IMR-90 (cell line): Measurements from ENCODE around the gene DNAH6. TPM values are rescaled to one million over a fixed set of nuclear protein-coding genes. Genes with fewer than 3 reads are reported as not detected.

Experiments used
- ATAC-seq: fragments of 200-7000 bp; cut with Tn5 transposase; 2 replicates; pipeline ENCODE4 v1.9.1; 2020; ENCODE audit warnings: low read depth, mild to moderate bottlenecking, moderate library complexity
- BruUV-seq: library from RNA; stranded (reverse); fragments of 400-500 nt; replicated peaks from 2 replicates; lab custom pipeline; 2021; lab: Mats Ljungman, UMichigan
- CTCF ChIA-PET: fragments of 300-600 bp; formaldehyde crosslinking; extraction: SDS; loops from one replicate; lab custom pipeline; 2021; ENCODE audit warnings: antibody characterized with exemption; lab: Yijun Ruan, JAX
- POLR2A ChIA-PET: fragments of 300-600 bp; sonication (Branson Sonifier 250); formaldehyde crosslinking; loops from one replicate; lab custom pipeline; 2022; ENCODE audit warnings: antibody characterized with exemption; ENCODE audit not compliant: unreplicated experiment; lab: Charles Lee
- DNase-seq: peaks from one replicate; pipeline ENCODE4 v3.0.0; 2013
- H2AFZ ChIP-seq: replicated peaks from 2 replicates; pipeline ENCODE3; 2013; ENCODE audit warnings: low read length, mild to moderate bottlenecking; ENCODE audit not compliant: poor library complexity
- H2AK5ac ChIP-seq: 2 replicates; pipeline ENCODE4 v1.6.1; 2013; ENCODE audit warnings: low read depth, low read length, inconsistent platforms
- H2AK9ac ChIP-seq: replicated peaks from 2 replicates; pipeline ENCODE3; 2013; ENCODE audit warnings: mild to moderate bottlenecking, low read depth, low read length, moderate library complexity; ENCODE audit not compliant: poor library complexity
- H2BK120ac ChIP-seq: 2 replicates; pipeline ENCODE4 v1.6.1; 2013; ENCODE audit warnings: low read depth, low read length, inconsistent platforms
- H2BK15ac ChIP-seq: 3 replicates; pipeline ENCODE4 v1.6.1; 2013; ENCODE audit warnings: low read depth, low read length, inconsistent platforms
- H2BK20ac ChIP-seq: 2 replicates; pipeline ENCODE4 v1.6.1; 2013; ENCODE audit warnings: low read depth, mild to moderate bottlenecking, inconsistent platforms, low read length, moderate library complexity
- H2BK5ac ChIP-seq: 2 replicates; pipeline ENCODE4 v1.6.1; 2013; ENCODE audit warnings: mild to moderate bottlenecking, low read depth, low read length, inconsistent platforms; ENCODE audit not compliant: poor library complexity, severe bottlenecking
- H3K14ac ChIP-seq: replicated peaks from 2 replicates; pipeline ENCODE4 v1.6.1; 2013; ENCODE audit warnings: low read depth, low read length, inconsistent platforms
- H3K18ac ChIP-seq: 2 replicates; pipeline ENCODE4 v1.6.1; 2013; ENCODE audit warnings: low read depth, low read length, control low read depth
- H3K23ac ChIP-seq: 2 replicates; pipeline ENCODE4 v1.6.1; 2013; ENCODE audit warnings: low read depth, low read length, inconsistent platforms
- H3K27ac ChIP-seq: 2 replicates; pipeline ENCODE4 v1.5.1; 2013; ENCODE audit warnings: mild to moderate bottlenecking, control low read depth, low read length; ENCODE audit not compliant: insufficient read depth
- H3K27me3 ChIP-seq: 2 replicates; pipeline ENCODE4 v1.6.1; 2013; ENCODE audit warnings: low read length; ENCODE audit not compliant: control insufficient read depth, insufficient read depth
- H3K36me3 ChIP-seq: 2 replicates; pipeline ENCODE4 v1.6.1; 2013; ENCODE audit warnings: low read length, mixed read lengths; ENCODE audit not compliant: control insufficient read depth, insufficient read depth
- H3K4ac ChIP-seq: 2 replicates; pipeline ENCODE4 v1.6.1; 2013; ENCODE audit warnings: low read depth, low read length, inconsistent platforms
- H3K4me1 ChIP-seq: 2 replicates; pipeline ENCODE4 v1.6.1; 2013; ENCODE audit warnings: low read length, mixed read lengths; ENCODE audit not compliant: control insufficient read depth, insufficient read depth
- H3K4me2 ChIP-seq: 2 replicates; pipeline ENCODE4 v1.6.1; 2013; ENCODE audit warnings: low read depth, mild to moderate bottlenecking, control low read depth, low read length, moderate library complexity
- H3K4me3 ChIP-seq: 2 replicates; pipeline ENCODE4 v1.5.1; 2013; ENCODE audit warnings: low read depth, mild to moderate bottlenecking, control low read depth, low read length, moderate library complexity; ENCODE audit not compliant: insufficient read depth
- H3K56ac ChIP-seq: 2 replicates; pipeline ENCODE4 v1.6.1; 2013; ENCODE audit warnings: low read length, inconsistent platforms; ENCODE audit not compliant: insufficient read depth; ENCODE audit errors: extremely low read depth
- H3K79me1 ChIP-seq, 2 experiments: 2 replicates each; pipeline ENCODE4 v1.6.1; 2013; ENCODE audit warnings: low read length in 2 of 2, inconsistent platforms in 1 of 2, low read depth in 1 of 2
- H3K9ac ChIP-seq: 2 replicates; pipeline ENCODE4 v1.6.1; 2013; ENCODE audit warnings: low read depth, low read length, control low read depth
- H3K9me1 ChIP-seq: 2 replicates; pipeline ENCODE4 v1.6.1; 2013; ENCODE audit warnings: low read length, inconsistent platforms; ENCODE audit not compliant: insufficient read depth
- H3K9me3 ChIP-seq: 2 replicates; pipeline ENCODE4 v1.6.1; 2013; ENCODE audit warnings: low read length; ENCODE audit not compliant: control insufficient read depth, insufficient read depth
- H4K20me1 ChIP-seq: 2 replicates; pipeline ENCODE4 v1.6.1; 2013; ENCODE audit warnings: low read length, inconsistent platforms; ENCODE audit not compliant: insufficient read depth
- H4K5ac ChIP-seq: 2 replicates; pipeline ENCODE4 v1.6.1; 2013; ENCODE audit warnings: mild to moderate bottlenecking, low read depth, low read length, control low read depth
- H4K8ac ChIP-seq, 2 experiments: 2 replicates each; pipeline ENCODE4 v1.6.1; 2013; ENCODE audit warnings: low read depth in 2 of 2, low read length in 2 of 2, control low read depth in 1 of 2, inconsistent platforms in 1 of 2
- H4K91ac ChIP-seq: 2 replicates; pipeline ENCODE4 v1.6.1; 2013; ENCODE audit warnings: low read depth, low read length, inconsistent platforms; ENCODE audit not compliant: insufficient read depth
- CEBPB ChIP-seq: IDR thresholded peaks from 2 replicates; pipeline ENCODE4 v1.6.1; 2012; ENCODE audit warnings: low read depth, low read length, improper control_type of control experiment
- FOS ChIP-seq: fragments of 150-350 bp; IDR thresholded peaks from 2 replicates; pipeline ENCODE4 v1.6.1; 2016; ENCODE audit warnings: low read depth, low read length
- MAFK ChIP-seq: IDR thresholded peaks from 2 replicates; pipeline ENCODE4 v1.6.1; 2012; ENCODE audit warnings: low read depth, low read length, improper control_type of control experiment
- NFE2L2 ChIP-seq: fragments of 150-350 bp; IDR thresholded peaks from 2 replicates; pipeline ENCODE4 v1.6.1; 2016; ENCODE audit warnings: low read depth, mild to moderate bottlenecking, low read length
- SMC3 ChIP-seq: fragments of 150-350 bp; IDR thresholded peaks from 2 replicates; pipeline ENCODE4 v1.6.1; 2016; ENCODE audit warnings: low read depth, mild to moderate bottlenecking, antibody characterized with exemption, low read length, moderate library complexity
- WGBS, 2 experiments: methylation state at CpG; one replicate each; pipeline versions ENCODE4 v1.1.5 to v1.1.7; 2013; ENCODE audit warnings: missing lambda C conversion rate in 2 of 2; ENCODE audit not compliant: insufficient read length in 1 of 2; ENCODE audit errors: extremely low coverage in 2 of 2; 5-methylcytosine and 5-hydroxymethylcytosine counted together
- dilution Hi-C: fragments of 300-500 bp; cut with HindIII; formaldehyde crosslinking; loops from one replicate; pipeline ENCODE4 v1.14.3; 2018; ENCODE audit warnings: low sequenced_read_pairs; ENCODE audit not compliant: unreplicated experiment
- in situ Hi-C: fragments of 300-500 bp; cut with MboI; formaldehyde crosslinking; loops from 3 replicates; pipeline ENCODE4 v1.14.3; 2019; ENCODE audit warnings: low sequenced_read_pairs, inconsistent platforms, mixed read lengths
- intact Hi-C: fragments of 100-400 bp; cut with micrococcal nuclease; formaldehyde crosslinking; loops from 2 replicates; pipeline ENCODE4 v1.10.0; 2022
- polyA plus RNA-seq, 3 experiments: library from polyadenylated mRNA; depleted of rRNA; stranded (reverse); fragments of >200 nt; gene quantifications; 2 replicates each; pipeline ENCODE4 v1.2.3, GENCODE V29; 2012; ENCODE audit warnings: low replicate concordance in 1 of 3
- total RNA-seq: library from RNA; depleted of rRNA; stranded (reverse); fragments of >200 nt; gene quantifications from 2 replicates; pipeline ENCODE4 v1.2.3, GENCODE V29; 2012

DNAH6 gene
- total and polyA plus RNA-seq, 2 of the 4 experiments (the other 2 are of a cell fraction) = under 0.01 to 0.07 TPM

GRCh38 chr2:84643991-84644390 lies 127.7 kb downstream of the DNAH6 start:
- no peak overlapping the region for H2BK5ac ChIP-seq
- no peaks in the 10 kb centered on the region for H3K79me1 ChIP-seq
- no peak overlapping the region for H2BK120ac ChIP-seq
- H3K4me3 ChIP-seq = no peak overlapping the region
- H3K36me3 ChIP-seq = no peaks in the 10 kb centered on the region
- POLR2A ChIA-PET = no interaction called here
- CTCF ChIA-PET = no interaction called here
- H3K14ac ChIP-seq = no peak overlapping the region
- H3K56ac ChIP-seq = no peak overlapping the region
- H3K27ac ChIP-seq = no peak overlapping the region
- H3K9ac ChIP-seq = no peak overlapping the region
- H2AK5ac ChIP-seq = no peak overlapping the region
- H2BK15ac ChIP-seq = no peak overlapping the region
- ATAC-seq = no peak
- H3K18ac ChIP-seq = no peak overlapping the region
- H3K9me1 ChIP-seq = no peaks in the 10 kb centered on the region
- TF ChIP-seq MAFK = no peak
- TF ChIP-seq FOS = no peak
- TF ChIP-seq CEBPB = no peak
- no peak for TF ChIP-seq SMC3
- TF ChIP-seq NFE2L2 = no peak
- WGBS, 2 experiments = no CpG with 5 or more reads among the region's 3 CpGs
- no peak for DNase-seq
- no peak overlapping the region for H2AFZ ChIP-seq
- BruUV-seq = no TSS peak
- no peaks in the 10 kb centered on the region for H3K9me3 ChIP-seq
- no peak overlapping the region for H4K8ac ChIP-seq
- dilution Hi-C loops (no loop called here), in situ Hi-C loops (no loop called here), intact Hi-C loops (no loop called here)
- H3K23ac ChIP-seq = no peak overlapping the region
- H3K4me2 ChIP-seq = no peak overlapping the region
- H3K27me3 ChIP-seq = peaks cover 5% of the 10 kb centered on the region
- H4K20me1 ChIP-seq = no peaks in the 10 kb centered on the region
- no peak overlapping the region for H4K5ac ChIP-seq
- H2AK9ac ChIP-seq = no peak overlapping the region
- H2BK20ac ChIP-seq = no peak overlapping the region
- H3K4ac ChIP-seq = no peak overlapping the region
- H3K4me1 ChIP-seq = no peaks in the 10 kb centered on the region
- H4K91ac ChIP-seq = no peak overlapping the region
